H1 (cell line): ENCODE data around the gene WFDC12. TPM values are rescaled to one million over a fixed set of nuclear protein-coding genes. Genes with fewer than 3 reads are reported as not detected.

Source experiments
- E2F6 ChIP-seq: IDR thresholded peaks from 2 replicates; pipeline ENCODE4 v1.6.1; 2012; ENCODE audit warnings: inconsistent platforms
- GABPA ChIP-seq: IDR thresholded peaks from 2 replicates; pipeline ENCODE4 v1.6.1; 2011; ENCODE audit warnings: mild to moderate bottlenecking, low read length, moderate library complexity, borderline replicate concordance; ENCODE audit not compliant: insufficient read depth
- MAFK ChIP-seq: IDR thresholded peaks from 2 replicates; pipeline ENCODE4 v1.6.1; 2012; ENCODE audit warnings: low read depth, mild to moderate bottlenecking, improper control_type of control experiment, low read length
- POLR2A ChIP-seq, 2 experiments: IDR thresholded peaks; 1 replicate in 1 of 2; 2 replicates in 1 of 2; pipeline ENCODE4 v1.6.1; 2011; ENCODE audit warnings: low read depth in 2 of 2, low read length in 2 of 2, mild to moderate bottlenecking in 2 of 2; ENCODE audit errors: control extremely low read depth in 1 of 2
- SRF ChIP-seq: IDR thresholded peaks from 2 replicates; pipeline ENCODE4 v1.6.1; 2011; ENCODE audit warnings: mild to moderate bottlenecking, low read depth, low read length, moderate library complexity
- TBP ChIP-seq: IDR thresholded peaks from 2 replicates; pipeline ENCODE4 v1.6.1; 2011; ENCODE audit warnings: low read depth, low read length, improper control_type of control experiment
- polyA plus RNA-seq, 7 experiments: library from polyadenylated mRNA; depleted of rRNA in 3 of 7; stranded (reverse) in 5 of 7; unstranded in 2 of 7; fragments of >200 nt in 5 of 7; fragments of 200-250 nt in 2 of 7; gene quantifications; 1 replicate in 5 of 7; 2 replicates in 1 of 7; 4 replicates in 1 of 7; pipeline versions ENCODE4 v1.2.1 to v1.2.3, GENCODE V29; 2011 to 2013; ENCODE audit warnings: missing spikeins in 2 of 7, mixed read lengths in 2 of 7
- total RNA-seq: library from RNA; stranded (reverse); fragmentation: NEBNext Ultra II Directional; extraction: Animal tissue kit (Norgen Biotek cat#: 25700); gene quantifications from 2 replicates; pipeline ENCODE4 v1.2.1, GENCODE V29; 2021

WFDC12 gene
- total and polyA plus RNA-seq, 2 of the 8 experiments (the other 6 are each of a cell fraction or from before 2014, with no cell fraction given), result not detected

GRCh38 chr20:45113865-45114264 is 10.4 kb downstream of the WFDC12 start (continued):
- TF ChIP-seq SRF (no peak), POLR2A (IDR thresholded peaks at IDR 0.05; ENCODE audit: control extremely low read depth in 1 of 2, low read depth in 2 of 2, low read length in 2 of 2) (no peak), MAFK (no peak), E2F6 (no peak), GABPA (no peak), TBP (no peak)
